NCI-H2196 treated with DMSO at 0.1 percent for 48 hours (cell line): ENCODE results near the gene STX4.

ENCODE experiments used
- DNase-seq: peaks from one replicate; lab custom pipeline; 2025; ENCODE audit not compliant: unreplicated experiment; lab: John Stamatoyannopoulos, UW

Gene STX4

DNA sequence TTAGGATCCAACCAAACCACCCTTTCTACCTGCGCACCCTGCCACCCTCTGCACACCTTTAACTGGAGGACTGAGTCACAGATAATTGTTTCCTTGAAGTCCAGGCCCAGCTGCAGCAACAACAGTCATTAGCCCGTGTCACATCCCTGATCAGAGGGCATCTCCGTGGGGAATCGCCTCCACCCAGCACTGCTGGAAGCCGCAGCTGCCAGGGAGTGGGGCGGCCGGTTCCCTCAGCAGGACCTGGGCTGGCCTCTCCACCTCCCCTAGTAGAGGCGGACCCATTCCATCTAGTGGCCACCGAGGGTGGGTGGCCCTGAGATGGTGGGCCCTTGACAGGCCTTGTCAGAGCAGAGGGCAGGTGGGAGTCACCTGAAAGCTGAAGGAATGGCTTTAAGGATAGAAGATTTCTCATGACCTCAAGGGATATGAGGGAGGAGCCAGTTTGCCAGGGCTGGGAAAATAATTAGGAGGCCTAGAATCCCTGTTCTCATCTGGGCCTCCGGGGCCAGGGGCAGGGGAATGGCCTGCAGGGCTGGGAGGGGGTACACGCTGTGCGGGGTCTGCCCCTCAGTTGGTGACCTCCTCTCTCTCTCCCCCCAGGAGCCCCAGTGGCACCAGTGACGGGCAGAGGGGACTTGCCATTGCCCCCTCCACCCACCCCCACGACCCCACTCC lies 49.1 kb downstream of the STX4 start:
- DNase-seq: no peak

DNA sequence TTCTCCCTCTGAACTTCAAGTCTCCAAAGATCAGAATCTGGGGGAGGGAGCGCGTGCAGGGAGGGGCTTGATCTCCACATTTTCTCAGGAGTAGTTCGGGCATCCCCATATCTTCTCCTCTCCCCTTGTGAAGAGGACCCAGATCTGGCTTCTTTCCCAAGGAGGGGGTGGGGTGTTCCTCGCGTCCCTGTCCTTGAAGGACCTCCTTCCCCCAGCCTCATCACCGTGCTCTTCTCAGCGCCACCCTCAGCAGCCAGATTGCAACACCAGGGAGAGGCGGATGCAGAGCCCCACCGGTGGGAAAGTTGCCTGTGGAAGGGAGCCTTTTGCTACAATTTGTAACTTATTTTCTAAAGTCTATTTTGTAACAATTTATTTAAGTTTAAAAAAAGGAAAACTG lies 49.7 kb downstream of the STX4 start:
- no peak for DNase-seq

DNA sequence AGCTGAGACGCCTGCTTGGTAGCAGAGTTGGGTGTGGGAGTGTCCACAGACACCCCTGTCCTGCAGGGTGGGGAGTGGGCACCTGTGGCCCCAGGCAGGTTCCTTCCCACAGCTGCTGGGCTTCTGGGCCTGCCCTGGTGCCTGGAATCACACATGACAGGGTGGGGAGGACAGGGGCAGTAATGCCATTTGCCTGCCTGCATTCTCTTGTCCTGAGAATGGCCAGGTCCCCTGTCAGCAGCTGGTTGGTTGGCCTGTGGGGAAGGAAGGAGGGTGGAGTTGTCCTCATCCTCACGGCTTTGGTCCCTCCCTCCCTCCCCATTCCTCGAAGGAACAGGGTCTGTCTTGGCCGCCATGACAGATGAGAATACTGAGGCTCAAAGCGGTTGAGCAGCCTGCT lies 50.2 kb downstream of the STX4 start:
- DNase-seq: no peak

DNA sequence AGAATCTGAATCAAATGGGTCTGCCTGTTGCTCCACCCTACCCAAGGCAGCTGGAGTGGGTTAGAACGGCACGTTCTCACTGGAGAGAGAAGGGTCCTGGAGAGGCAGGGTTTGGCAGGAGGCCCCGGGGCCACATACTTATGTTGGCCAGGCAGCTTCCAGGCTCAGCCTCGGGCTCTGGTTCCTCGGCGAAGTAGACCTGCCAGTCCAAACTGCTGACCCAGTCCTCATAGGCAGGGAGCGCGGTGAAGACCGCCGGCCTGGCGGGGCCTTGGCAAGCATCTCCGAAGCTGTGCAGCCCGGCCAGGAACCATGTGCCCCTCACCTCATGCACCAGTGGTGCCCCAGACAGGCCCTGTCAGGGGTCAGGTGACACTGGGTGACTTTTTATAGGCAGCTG lies 50.6 kb downstream of the STX4 start:
- DNase-seq: no peak

DNA sequence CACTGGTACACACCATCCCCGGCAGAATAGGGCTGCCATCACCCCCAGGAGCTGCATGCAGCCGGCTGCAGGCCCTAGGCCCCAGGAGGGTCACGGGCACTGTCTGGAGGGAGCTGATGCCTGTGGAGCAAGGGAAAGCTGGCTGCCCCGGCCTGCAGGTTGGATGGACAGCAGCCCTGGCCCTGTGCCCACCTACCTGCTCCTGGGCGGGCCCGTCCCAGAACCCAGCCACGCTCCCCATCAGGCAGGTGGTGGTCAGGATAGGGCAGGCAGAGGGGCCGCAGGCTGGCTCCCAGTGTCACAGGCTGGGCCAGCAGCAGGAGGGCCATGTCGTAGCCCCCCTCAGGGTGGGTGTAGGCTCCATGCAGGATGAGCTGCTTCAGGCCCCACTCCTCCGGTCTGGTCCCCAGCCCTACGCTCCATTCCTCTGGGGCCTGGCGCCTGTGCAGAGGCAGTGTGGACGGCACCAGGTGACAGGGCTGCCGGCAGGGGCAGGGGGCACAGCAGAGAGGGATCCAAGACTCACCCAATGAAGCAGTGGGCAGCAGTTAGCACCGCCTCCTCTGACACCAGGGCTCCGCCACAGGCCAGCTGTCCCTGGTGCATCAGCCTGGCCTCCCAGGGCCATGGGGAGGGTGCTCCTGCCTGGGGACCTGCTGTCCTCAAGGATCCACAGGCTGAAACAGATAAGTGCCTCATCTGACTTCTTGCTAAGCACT lies 51.4 kb downstream of the STX4 start:
- DNase-seq: no peak

DNA sequence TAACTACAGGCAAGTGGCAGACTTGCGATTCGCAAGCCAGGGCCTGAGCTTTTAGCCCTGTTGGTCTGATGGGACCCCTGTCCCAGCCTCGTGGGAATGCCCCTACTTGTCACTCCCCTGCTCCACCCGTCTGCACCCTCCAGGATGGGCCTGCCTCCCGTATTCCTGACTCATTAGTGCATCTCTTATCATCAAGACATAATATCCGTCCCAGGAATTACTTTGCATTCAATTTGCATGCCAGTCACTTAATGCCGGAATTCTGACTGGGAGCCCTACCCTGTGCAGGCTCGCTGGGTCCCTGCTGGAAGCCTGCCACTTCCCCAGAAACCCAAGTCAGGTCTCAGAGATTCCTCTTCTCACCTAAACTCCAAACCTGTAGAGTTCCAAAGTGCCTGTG lies 52.1 kb downstream of the STX4 start:
- no peak for DNase-seq

DNA sequence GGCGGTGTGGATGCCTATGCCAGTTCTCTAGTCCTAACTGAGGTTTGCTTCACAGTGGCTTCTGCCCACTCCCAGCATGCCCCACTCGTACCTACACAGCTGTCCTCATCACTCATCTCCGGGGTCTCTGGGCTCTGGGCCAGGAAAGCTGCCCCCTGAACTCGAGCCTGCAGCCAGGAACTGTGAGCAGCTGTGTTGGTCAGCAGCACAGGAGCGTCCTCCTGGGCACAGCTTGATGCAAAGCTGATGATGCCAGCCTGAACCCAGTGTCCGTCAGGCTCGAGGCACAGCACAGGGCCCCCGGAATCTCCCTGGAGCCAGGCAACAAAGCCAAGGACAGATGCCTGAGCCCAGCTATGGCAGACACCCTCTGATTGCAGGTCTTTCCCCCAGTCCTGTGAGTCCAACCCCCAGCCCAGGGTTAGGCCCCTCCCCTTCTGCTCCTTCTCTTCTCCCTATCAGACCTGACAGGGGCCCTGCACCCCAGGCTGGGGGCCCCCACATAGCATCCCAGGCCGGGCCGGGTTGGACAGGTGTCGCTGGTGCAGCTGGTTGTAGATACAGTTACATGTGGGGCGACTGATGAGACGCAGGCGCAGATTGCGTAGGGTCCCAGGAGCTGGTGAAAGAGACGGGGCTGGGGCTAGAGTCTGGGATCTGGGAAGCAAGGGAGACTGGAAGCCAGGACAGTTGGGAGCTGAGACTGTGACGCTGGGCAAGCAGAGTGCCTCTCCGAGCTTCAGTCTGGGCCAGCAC lies 52.7 kb downstream of the STX4 start:
- DNase-seq: no peak

DNA sequence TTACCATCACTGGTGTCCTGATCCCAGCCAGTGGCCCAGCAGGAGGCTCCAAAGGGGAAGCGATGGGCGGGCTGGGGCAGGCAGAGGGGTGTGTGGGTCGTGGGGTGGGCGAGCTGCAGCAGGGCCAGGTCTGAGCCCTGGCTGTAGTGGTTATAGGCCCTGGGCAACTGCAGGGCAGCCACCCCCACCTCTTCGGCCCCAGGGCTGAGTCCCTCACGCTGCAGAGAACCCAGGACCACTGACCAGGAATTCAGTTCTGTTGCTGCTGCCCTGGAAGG lies 53.2 kb downstream of the STX4 start:
- no peak for DNase-seq

DNA sequence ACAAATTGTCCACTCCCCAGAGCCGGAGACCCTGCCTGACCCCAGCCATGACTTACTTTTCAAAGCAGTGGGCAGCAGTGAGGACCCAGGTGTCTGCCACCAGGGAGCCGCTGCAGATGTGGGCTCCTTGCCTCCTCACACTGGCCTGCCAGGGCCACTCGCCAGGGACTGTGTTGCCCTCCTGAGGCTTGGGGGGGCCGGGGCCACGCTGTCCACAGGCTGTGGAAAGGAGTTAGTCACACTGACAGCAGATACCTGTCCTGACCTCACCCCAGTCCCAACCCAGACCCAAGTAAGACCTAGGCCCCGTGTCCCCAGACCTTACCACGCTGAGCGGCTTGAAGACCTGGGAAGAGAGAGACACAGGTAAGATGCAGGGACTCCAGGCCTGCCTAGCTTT lies 54.1 kb downstream of the STX4 start:
- no peak for DNase-seq

DNA sequence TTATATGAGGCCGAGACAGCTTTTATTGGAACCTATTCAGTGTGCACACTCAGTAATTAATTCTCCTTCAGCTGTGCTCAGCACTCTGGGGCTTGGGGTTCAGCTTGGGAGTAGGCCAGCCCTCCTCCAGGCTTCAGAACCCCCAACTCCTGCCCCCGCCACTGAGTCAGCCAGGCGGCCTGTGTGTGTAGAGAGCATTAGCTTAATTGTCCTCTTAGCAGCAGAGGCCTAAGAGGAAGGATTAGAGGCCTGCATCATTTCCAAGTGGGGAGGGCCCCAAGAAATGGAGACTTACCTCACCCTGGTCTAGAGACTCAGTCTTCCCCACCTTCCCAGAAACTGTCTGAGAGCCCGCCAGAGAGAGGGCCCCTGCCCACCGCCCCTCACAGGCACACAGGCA lies 54.6 kb downstream of the STX4 start:
- DNase-seq: no peak

DNA sequence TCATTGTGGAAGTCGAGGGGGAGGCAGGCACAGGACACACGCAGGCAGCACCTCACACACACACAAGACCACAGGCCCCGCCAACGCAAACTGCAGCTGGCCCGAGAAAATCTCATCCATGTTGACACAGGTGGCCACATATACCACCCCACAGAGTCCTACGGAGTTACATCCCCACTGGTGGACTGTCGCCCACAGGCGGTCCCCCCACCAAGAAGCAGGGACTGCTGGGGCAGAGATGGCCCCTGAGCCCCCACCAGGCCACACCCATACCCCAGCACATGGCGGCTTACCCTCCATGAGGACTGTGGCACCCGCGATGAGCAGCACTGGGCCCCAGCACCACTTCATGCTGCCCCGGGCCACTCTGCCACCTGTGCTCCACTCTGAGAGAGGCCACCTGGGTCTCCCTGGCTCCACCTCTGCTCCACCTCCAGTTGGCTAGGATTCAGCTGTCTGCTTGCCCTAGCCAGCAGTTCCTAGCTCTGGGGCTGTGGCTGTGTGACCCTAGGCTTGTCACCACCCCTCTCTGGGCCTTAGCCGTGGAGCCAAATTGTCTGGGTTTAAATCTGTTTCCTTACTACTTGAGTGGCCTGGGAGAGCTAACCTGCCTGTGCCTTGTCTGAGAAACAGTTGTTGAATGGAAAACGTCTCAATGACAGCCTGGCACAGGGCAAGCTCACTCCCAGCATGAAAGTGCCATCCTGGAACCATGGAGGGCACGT lies 55.3 kb downstream of the STX4 start, which contains the start of gene PRSS53:
Gene PRSS53 (minus strand): TSS at position 485 of the 725 bp plus-strand sequence. CDS start 134 bp downstream, at position 351.
- DNase-seq: no peak

DNA sequence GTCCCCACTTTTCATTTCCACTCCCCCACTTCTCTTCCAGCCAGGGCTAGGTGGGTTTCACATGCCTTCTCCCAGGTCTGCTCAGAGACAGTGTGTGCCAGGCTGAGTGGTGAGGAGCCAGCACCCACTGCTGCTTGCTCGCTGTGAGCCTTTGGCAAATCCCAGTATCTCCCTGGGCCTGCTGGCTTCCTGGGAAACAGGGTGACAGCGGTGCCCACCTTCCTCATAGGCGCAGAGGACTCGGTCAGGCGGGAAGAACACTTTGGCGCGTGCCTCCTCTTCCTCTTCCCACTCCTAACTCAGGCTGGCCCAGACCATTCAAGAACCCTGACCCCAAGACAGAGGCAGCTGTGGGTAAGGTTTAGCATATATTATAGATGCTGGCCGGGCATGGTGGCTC lies 55.8 kb downstream of the STX4 start:
- DNase-seq: no peak
